Stomach (tissue), 19 donors: Measurements from ENCODE around the gene PDCD10. TPM values are rescaled to one million over a fixed set of nuclear protein-coding genes. Genes with fewer than 3 reads are reported as not detected.

ENCODE experiments used
- DNase-seq, 2 donors: peaks; one replicate each; pipeline versions ENCODE4 v3.0.0 to v3.0.0-alpha.2; 2013 to 2019
- H3K27ac ChIP-seq, 5 donors: fragments of 200-600 bp in 4 of 5; sonication (generic) in 4 of 5; one replicate each; pipeline ENCODE4 v1.5.1; 2013 to 2019; ENCODE audit warnings: mild to moderate bottlenecking in 1 of 5, moderate library complexity in 1 of 5
- H3K27me3 ChIP-seq, 3 donors: fragments of 200-600 bp; sonication (generic); one replicate each; pipeline ENCODE4 v1.5.1; 2017 to 2019; ENCODE audit warnings: mixed run types in 1 of 3
- H3K36me3 ChIP-seq, 4 donors: fragments of 200-600 bp; sonication (generic); 1 replicate in 3 of 4; 2 replicates in 1 of 4; pipeline ENCODE4 v1.5.1; 2016 to 2019
- H3K4me1 ChIP-seq, 4 donors: fragments of 200-600 bp; sonication (generic); one replicate each; pipeline ENCODE4 v1.5.1; 2016 to 2019
- H3K4me3 ChIP-seq, 4 donors: fragments of 200-600 bp; sonication (generic) in 3 of 4; one replicate each; pipeline ENCODE4 v1.5.1; 2016 to 2019; ENCODE audit warnings: mild to moderate bottlenecking in 1 of 4
- H3K9me3 ChIP-seq, 4 donors: fragments of 200-600 bp; sonication (generic); one replicate each; pipeline ENCODE4 v1.5.1; 2016 to 2019
- CTCF ChIP-seq, 7 experiments: fragments of 450-650 bp in 4 of 7; fragments of 200-600 bp in 3 of 7; sonication (generic) in 3 of 7; IDR thresholded peaks; one replicate each; pipeline ENCODE4 v1.5.1; 2016 to 2019; ENCODE audit warnings: antibody characterized with exemption in 7 of 7, control low read depth in 2 of 7, mild to moderate bottlenecking in 1 of 7
- EP300 ChIP-seq: sonication (generic); formaldehyde crosslinking; IDR thresholded peaks from one replicate; pipeline ENCODE4 v1.6.1; 2017; ENCODE audit warnings: antibody characterized with exemption
- POLR2A ChIP-seq, 4 donors: fragments of 450-650 bp; IDR thresholded peaks; one replicate each; pipeline ENCODE4 v1.6.1; 2016; ENCODE audit warnings: antibody characterized with exemption in 4 of 4, control low read depth in 2 of 4, mild to moderate bottlenecking in 1 of 4, moderate library complexity in 1 of 4
- POLR2AphosphoS5 ChIP-seq, 3 donors: sonication (generic); formaldehyde crosslinking; IDR thresholded peaks; one replicate each; pipeline ENCODE4 v1.6.1; 2016; ENCODE audit warnings: antibody characterized with exemption in 3 of 3
- WGBS, 5 donors: extraction: QIAGEN DNeasy Blood & Tissue Kit in 3 of 5; methylation state at CpG; one replicate each; pipeline versions ENCODE4 v1.1.5 to v1.1.7; 2013 to 2018; 5-methylcytosine and 5-hydroxymethylcytosine counted together
- intact Hi-C: fragments of 100-400 bp; cut with DNase I; formaldehyde crosslinking; loops from one replicate; pipeline ENCODE4 v1.15.1; 2023; ENCODE audit warnings: low total_unique reads
- long read RNA-seq, 10 donors: transcript quantifications; one replicate each; lab custom pipeline, GENCODE V29; 2026
- polyA plus RNA-seq, 3 donors: library from polyadenylated mRNA; stranded (reverse); fragments of 200-250 nt; gene quantifications; one replicate each; pipeline ENCODE4 v1.2.3, GENCODE V29; 2013
- total RNA-seq, 5 donors: library from RNA; depleted of rRNA; stranded (reverse); fragments of >200 nt; gene quantifications; one replicate each; pipeline versions ENCODE4 v1.1.0 to v1.2.3, GENCODE V29; 2014 to 2016
- donor health status: healthy with polysubstance abuse.
- donor health status: Bipolar disorder and iron deficiency.
- donor health status: healthy.

PDCD10 gene
- total RNA-seq (100 to 1,000 TPM in 2 of 5 donors, 10 to 100 TPM in 3; 30.9 to 213 (median 54.7) TPM), polyA plus RNA-seq (10 to 100 TPM; 33.8 to 77.9 (median 55.7) TPM)
- long read RNA-seq, donor 1, transcript PDCD10-218 (8 exons, 1,276 nt), result major isoform, 5 of 10 reads
- long read RNA-seq, donor 1, partial matches to known transcripts, result 0 of 10 reads
- long read RNA-seq, donor 1, other reads (novel, unspliced or antisense), result 0 of 10 reads
- long read RNA-seq, donor 2, transcript PDCD10-208 (9 exons, 1,360 nt), result minor isoform, 8 of 19 reads
- long read RNA-seq, donor 2, transcript PDCD10-218 (8 exons, 1,276 nt), result major isoform, 9 of 19 reads
- long read RNA-seq, donor 2, partial matches to known transcripts, result 0 of 19 reads
- long read RNA-seq, donor 2, other reads (novel, unspliced or antisense), result 0 of 19 reads
- long read RNA-seq, donor 3, partial matches to known transcripts, result 0 of 7 reads
- long read RNA-seq, donor 3, other reads (novel, unspliced or antisense), result 0 of 7 reads
- long read RNA-seq, donor 4, partial matches to known transcripts, result 0 of 3 reads
- long read RNA-seq, donor 4, other reads (novel, unspliced or antisense), result 0 of 3 reads
- long read RNA-seq, donor 5, transcript PDCD10-218 (8 exons, 1,276 nt), result major isoform, 10 of 11 reads
- long read RNA-seq, donor 5, partial matches to known transcripts, result 0 of 11 reads
- long read RNA-seq, donor 5, other reads (novel, unspliced or antisense), result 0 of 11 reads
- long read RNA-seq, donor 6, result 0 reads
- long read RNA-seq, donor 7, transcript PDCD10-218 (8 exons, 1,276 nt), result major isoform, 9 of 21 reads
- long read RNA-seq, donor 7, partial matches to known transcripts, result 9 of 21 reads
- long read RNA-seq, donor 7, other reads (novel, unspliced or antisense), result 0 of 21 reads
- long read RNA-seq, donor 8, transcript PDCD10-218 (8 exons, 1,276 nt), result major isoform, 12 of 15 reads
- long read RNA-seq, donor 8, partial matches to known transcripts, result 0 of 15 reads
- long read RNA-seq, donor 8, other reads (novel, unspliced or antisense), result 0 of 15 reads
- long read RNA-seq, donor 9, transcript PDCD10-218 (8 exons, 1,276 nt), result major isoform, 11 of 17 reads
- long read RNA-seq, donor 9, partial matches to known transcripts, result 0 of 17 reads
- long read RNA-seq, donor 9, other reads (novel, unspliced or antisense), result 0 of 17 reads
- long read RNA-seq, donor 10, transcript PDCD10-218 (8 exons, 1,276 nt), result major isoform, 8 of 11 reads
- long read RNA-seq, donor 10, partial matches to known transcripts, result 0 of 11 reads
- long read RNA-seq, donor 10, other reads (novel, unspliced or antisense), result 0 of 11 reads

- Histone ChIP-seq H3K36me3 (no peaks in the 10 kb centered on the region), H3K27ac (peak within 1 kb of the TSS; percentile 87 to 97 (median 94)), H3K4me3 (peak within 1 kb of the TSS; percentile 79 to 93 (median 83)), H3K4me1 (peaks cover 19 to 59% (median 39%) of the 10 kb centered on the region in 4 donors), H3K27me3 (no peaks in the 10 kb centered on the region), H3K9me3 (no peaks in the 10 kb centered on the region)
- peak; percentile 98 to 99 for DNase-seq
- TF ChIP-seq POLR2AphosphoS5 (IDR thresholded peaks at IDR 0.05), result peak; percentile 81 to 96 (median 91)
- no peak for TF ChIP-seq EP300
- intact Hi-C loops, result no loop called here
- WGBS, 5 donors, result 0% methylated on average over 31 to 49 of the region's 49 CpGs
These were observed at the start of gene PDCD10 for GRCh38 chr3:167734498-167735232. Gene PDCD10 (minus strand): TSS chr3:167734892. CDS start chr3:167720157, 14,735 bp downstream.

GRCh38 chr3:167783781-167784180, 49.1 kb upstream of the PDCD10 start:
- no peak overlapping the region for H3K4me3 ChIP-seq
- H3K9me3 ChIP-seq, result no peaks in the 10 kb centered on the region
- DNase-seq, result no peak
- WGBS, 5 donors, result 43 to 69% (median 56%) methylated on average over 1 of the region's 1 CpG
- intact Hi-C loops, result no loop called here
- H3K27ac ChIP-seq, result no peak overlapping the region
- no peak for TF ChIP-seq POLR2AphosphoS5 (IDR thresholded peaks at IDR 0.05)
- no peak for TF ChIP-seq EP300
- no peak for TF ChIP-seq POLR2A (IDR thresholded peaks at IDR 0.05)
- no peak for TF ChIP-seq CTCF (IDR thresholded peaks at IDR 0.05)
- H3K27me3 ChIP-seq, result no peaks in the 10 kb centered on the region
- H3K4me1 ChIP-seq, result peaks cover 0 to 12% (median 3%) of the 10 kb centered on the region in 4 donors
- H3K36me3 ChIP-seq, result no peaks in the 10 kb centered on the region

- Histone ChIP-seq H3K9me3 (peaks cover 0 to 13% (median 11%) of the 10 kb centered on the region in 4 donors), H3K4me3 (no peak overlapping the region), H3K36me3 (no peaks in the 10 kb centered on the region), H3K4me1 (peaks cover 0 to 20% (median 0%) of the 10 kb centered on the region in 4 donors), H3K27me3 (no peaks in the 10 kb centered on the region), H3K27ac (no peak overlapping the region)
- intact Hi-C loops, result no loop called here
- TF ChIP-seq EP300 (no peak), POLR2AphosphoS5 (IDR thresholded peaks at IDR 0.05) (no peak), POLR2A (IDR thresholded peaks at IDR 0.05) (no peak), CTCF (IDR thresholded peaks at IDR 0.05) (no peak)
- no peak for DNase-seq
- WGBS, 5 donors, result 79 to 84% (median 79%) methylated on average over 2 of the region's 2 CpGs
These were observed 45.7 kb upstream of the PDCD10 start for GRCh38 chr3:167780214-167780883.

- H3K36me3 ChIP-seq, result no peaks in the 10 kb centered on the region
- no peak overlapping the region for H3K4me3 ChIP-seq
- no peak for DNase-seq
- H3K27me3 ChIP-seq, result no peaks in the 10 kb centered on the region
- peaks cover 0 to 12% (median 0%) of the 10 kb centered on the region in 4 donors for H3K4me1 ChIP-seq
- intact Hi-C loops, result no loop called here
- TF ChIP-seq CTCF (IDR thresholded peaks at IDR 0.05), result no peak
- TF ChIP-seq POLR2A (IDR thresholded peaks at IDR 0.05), result no peak
- TF ChIP-seq POLR2AphosphoS5 (IDR thresholded peaks at IDR 0.05), result no peak
- no peak for TF ChIP-seq EP300
- peaks cover 0 to 13% (median 11%) of the 10 kb centered on the region in 4 donors for H3K9me3 ChIP-seq
- WGBS, 5 donors, result 50 to 90% (median 79%) methylated on average over 1 of the region's 1 CpG
- no peak overlapping the region for H3K27ac ChIP-seq
These were observed 42.7 kb upstream of the PDCD10 start for GRCh38 chr3:167777356-167777755.
